ENCODE measurements around the gene MAN1A1.
A peak's percentile ranks its signal among the peaks of the same experiment; 100 is the strongest.

The MAN1A1 gene

GRCh38 chr6:119355890-119356289 is 6.3 kb upstream of the MAN1A1 start:
- H3K4me1 Mint-ChIP-seq: no peaks in the 10 kb centered on the region
- peaks cover 9% of the 10 kb centered on the region for H3K27me3 Mint-ChIP-seq (ENCODE audit: low read depth)
- no peak overlapping the region for H3K4me3 Mint-ChIP-seq
- no peak for TF ChIP-seq CTCF (IDR thresholded peaks at IDR 0.05; ENCODE audit: unreplicated experiment in 3 of 3)
- H3K27ac Mint-ChIP-seq: no peak overlapping the region
- H3K9me3 Mint-ChIP-seq: no peaks in the 10 kb centered on the region
- H3K36me3 Mint-ChIP-seq (ENCODE audit: low read depth): no peaks in the 10 kb centered on the region

- TF ChIP-seq CTCF (IDR thresholded peaks at IDR 0.05; ENCODE audit: unreplicated experiment in 3 of 3): no peak
- Mint-ChIP-seq H3K4me3 (no peak overlapping the region), H3K27me3 (ENCODE audit: low read depth) (peaks cover 9% of the 10 kb centered on the region), H3K36me3 (ENCODE audit: low read depth) (no peaks in the 10 kb centered on the region), H3K4me1 (no peaks in the 10 kb centered on the region), H3K9me3 (no peaks in the 10 kb centered on the region), H3K27ac (no peak overlapping the region)
These were observed 5.6 kb upstream of the MAN1A1 start for GRCh38 chr6:119355157-119355556.

- Mint-ChIP-seq H3K4me3 (peak overlapping the region in 1 of 3 experiments; percentile 3), H3K27me3 (ENCODE audit: low read depth) (peaks cover 9% of the 10 kb centered on the region), H3K9me3 (no peaks in the 10 kb centered on the region), H3K36me3 (ENCODE audit: low read depth) (no peaks in the 10 kb centered on the region), H3K4me1 (no peaks in the 10 kb centered on the region), H3K27ac (peak overlapping the region in 1 of 3 experiments; percentile 40)
- no peak for TF ChIP-seq CTCF (IDR thresholded peaks at IDR 0.05; ENCODE audit: unreplicated experiment in 3 of 3)
These were observed 4.1 kb upstream of the MAN1A1 start for GRCh38 chr6:119353696-119354095.

GRCh38 chr6:119352001-119352400 is 2.4 kb upstream of the MAN1A1 start:
- Mint-ChIP-seq H3K9me3 (no peaks in the 10 kb centered on the region), H3K27me3 (ENCODE audit: low read depth) (peaks cover 24% of the 10 kb centered on the region), H3K4me1 (peaks cover 8% of the 10 kb centered on the region), H3K27ac (peak overlapping the region in 1 of 3 experiments; percentile 2), H3K36me3 (ENCODE audit: low read depth) (no peaks in the 10 kb centered on the region), H3K4me3 (peak overlapping the region in 1 of 3 experiments; percentile 12)
- TF ChIP-seq CTCF (IDR thresholded peaks at IDR 0.05; ENCODE audit: unreplicated experiment in 3 of 3): no peak

GRCh38 chr6:119350952-119351372 is 1.4 kb upstream of the MAN1A1 start:
- Mint-ChIP-seq H3K4me1 (peaks cover 15% of the 10 kb centered on the region), H3K27me3 (ENCODE audit: low read depth) (peaks cover 30% of the 10 kb centered on the region), H3K9me3 (no peaks in the 10 kb centered on the region), H3K27ac (peak overlapping the region in 1 of 3 experiments; percentile 86), H3K4me3 (peak overlapping the region; percentile 91 to 92 (median 92)), H3K36me3 (ENCODE audit: low read depth) (peaks cover 6% of the 10 kb centered on the region)
- peak; percentile 34 to 54 (median 48) for TF ChIP-seq CTCF (IDR thresholded peaks at IDR 0.05; ENCODE audit: unreplicated experiment in 3 of 3)

- no peaks in the 10 kb centered on the region for H3K9me3 Mint-ChIP-seq
- H3K4me1 Mint-ChIP-seq: peaks cover 18% of the 10 kb centered on the region
- peak overlapping the region; percentile 91 to 92 (median 92) for H3K4me3 Mint-ChIP-seq
- H3K27me3 Mint-ChIP-seq (ENCODE audit: low read depth): peaks cover 30% of the 10 kb centered on the region
- peaks cover 9% of the 10 kb centered on the region for H3K36me3 Mint-ChIP-seq (ENCODE audit: low read depth)
- no peak for TF ChIP-seq CTCF (IDR thresholded peaks at IDR 0.05; ENCODE audit: unreplicated experiment in 3 of 3)
- peak overlapping the region; percentile 67 to 86 (median 69) for H3K27ac Mint-ChIP-seq
These were observed 816 bp upstream of the MAN1A1 start for GRCh38 chr6:119350202-119350951.
